Measurements from ENCODE around the gene DNAJC11.

GRCh38 chr1:6601049-6601922 lies 100.3 kb downstream of the DNAJC11 start:
- TF ChIP-seq, protein P1, sequence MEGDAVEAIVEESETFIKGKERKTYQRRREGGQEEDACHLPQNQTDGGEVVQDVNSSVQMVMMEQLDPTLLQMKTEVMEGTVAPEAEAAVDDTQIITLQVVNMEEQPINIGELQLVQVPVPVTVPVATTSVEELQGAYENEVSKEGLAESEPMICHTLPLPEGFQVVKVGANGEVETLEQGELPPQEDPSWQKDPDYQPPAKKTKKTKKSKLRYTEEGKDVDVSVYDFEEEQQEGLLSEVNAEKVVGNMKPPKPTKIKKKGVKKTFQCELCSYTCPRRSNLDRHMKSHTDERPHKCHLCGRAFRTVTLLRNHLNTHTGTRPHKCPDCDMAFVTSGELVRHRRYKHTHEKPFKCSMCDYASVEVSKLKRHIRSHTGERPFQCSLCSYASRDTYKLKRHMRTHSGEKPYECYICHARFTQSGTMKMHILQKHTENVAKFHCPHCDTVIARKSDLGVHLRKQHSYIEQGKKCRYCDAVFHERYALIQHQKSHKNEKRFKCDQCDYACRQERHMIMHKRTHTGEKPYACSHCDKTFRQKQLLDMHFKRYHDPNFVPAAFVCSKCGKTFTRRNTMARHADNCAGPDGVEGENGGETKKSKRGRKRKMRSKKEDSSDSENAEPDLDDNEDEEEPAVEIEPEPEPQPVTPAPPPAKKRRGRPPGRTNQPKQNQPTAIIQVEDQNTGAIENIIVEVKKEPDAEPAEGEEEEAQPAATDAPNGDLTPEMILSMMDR (conservative IDR thresholded peaks at IDR 0.05; ENCODE audit: low read depth, low read length) = no peak
- TF ChIP-seq EZH2 (IDR thresholded peaks at IDR 0.05; ENCODE audit: borderline replicate concordance, low read depth, low read length, poor library complexity, severe bottlenecking) = no peak

Measured in A673 (cell line).